H9 (cell line): ENCODE data around the gene PLA2R1. TPM values are rescaled to one million over a fixed set of nuclear protein-coding genes. Genes with fewer than 3 reads are reported as not detected.

ENCODE experiments used
- DNase-seq: peaks from one replicate; pipeline ENCODE4 v3.0.0-alpha.2; 2017
- H2AFZ ChIP-seq: one replicate; pipeline ENCODE4 v1.6.1; 2013; ENCODE audit warnings: mild to moderate bottlenecking, low read length, control low read depth, moderate library complexity
- H2AK5ac ChIP-seq: 2 replicates; pipeline ENCODE4 v1.6.1; 2013; ENCODE audit warnings: low read length, control low read depth, mixed read lengths; ENCODE audit not compliant: insufficient read length
- H2BK120ac ChIP-seq: one replicate; pipeline ENCODE4 v1.6.1; 2013; ENCODE audit warnings: low read depth, mild to moderate bottlenecking, low read length, control low read depth, inconsistent platforms; ENCODE audit not compliant: poor library complexity, severe bottlenecking
- H2BK12ac ChIP-seq: 2 replicates; pipeline ENCODE4 v1.6.1; 2013; ENCODE audit warnings: low read length, control low read depth, mixed read lengths, low read depth; ENCODE audit not compliant: insufficient read length
- H2BK15ac ChIP-seq: 2 replicates; pipeline ENCODE4 v1.6.1; 2013; ENCODE audit warnings: low read depth, low read length, control low read depth
- H2BK20ac ChIP-seq: one replicate; pipeline ENCODE4 v1.6.1; 2013; ENCODE audit warnings: low read depth, mild to moderate bottlenecking, low read length, control low read depth, inconsistent platforms; ENCODE audit not compliant: poor library complexity, severe bottlenecking
- H2BK5ac ChIP-seq: 2 replicates; pipeline ENCODE4 v1.6.1; 2013; ENCODE audit warnings: low read length, control low read depth, mixed read lengths; ENCODE audit not compliant: insufficient read length
- H3K14ac ChIP-seq: 2 replicates; pipeline ENCODE4 v1.6.1; 2013; ENCODE audit warnings: low read length, control low read depth; ENCODE audit not compliant: insufficient read depth
- H3K18ac ChIP-seq: 2 replicates; pipeline ENCODE4 v1.6.1; 2013; ENCODE audit warnings: low read depth, mild to moderate bottlenecking, mixed read lengths, low read length, control low read depth; ENCODE audit not compliant: insufficient read length
- H3K23ac ChIP-seq: 2 replicates; pipeline ENCODE4 v1.6.1; 2013; ENCODE audit warnings: low read length, control low read depth, mixed read lengths, low read depth; ENCODE audit not compliant: insufficient read length
- H3K23me2 ChIP-seq: 2 replicates; pipeline ENCODE4 v1.6.1; 2013; ENCODE audit warnings: low read depth, mild to moderate bottlenecking, mixed read lengths, low read length, control low read depth; ENCODE audit not compliant: insufficient read length, poor library complexity, severe bottlenecking
- H3K27ac ChIP-seq: 2 replicates; pipeline ENCODE4 v1.5.1; 2013; ENCODE audit warnings: low read length, control low read depth, mixed read lengths, low read depth; ENCODE audit not compliant: insufficient read length
- H3K27me3 ChIP-seq: 2 replicates; pipeline ENCODE4 v1.6.1; 2013; ENCODE audit warnings: low read length, control low read depth, inconsistent platforms; ENCODE audit not compliant: insufficient read depth
- H3K4ac ChIP-seq: 2 replicates; pipeline ENCODE4 v1.6.1; 2013; ENCODE audit warnings: low read depth, mild to moderate bottlenecking, control low read depth, inconsistent platforms, low read length, moderate library complexity
- H3K4me1 ChIP-seq: 2 replicates; pipeline ENCODE4 v1.6.1; 2013; ENCODE audit warnings: low read length, control low read depth, inconsistent platforms; ENCODE audit not compliant: insufficient read depth
- H3K4me2 ChIP-seq: 2 replicates; pipeline ENCODE4 v1.6.1; 2013; ENCODE audit warnings: low read length, control low read depth, mixed read lengths; ENCODE audit not compliant: insufficient read length, insufficient read depth
- H3K56ac ChIP-seq: 2 replicates; pipeline ENCODE4 v1.6.1; 2013; ENCODE audit warnings: low read depth, mild to moderate bottlenecking, mixed read lengths, low read length, control low read depth; ENCODE audit not compliant: insufficient read length
- H3K79me1 ChIP-seq: 2 replicates; pipeline ENCODE4 v1.6.1; 2013; ENCODE audit warnings: low read depth, mild to moderate bottlenecking, moderate library complexity, low read length, control low read depth, inconsistent platforms; ENCODE audit not compliant: insufficient read depth, poor library complexity, severe bottlenecking
- H3K79me2 ChIP-seq: 2 replicates; pipeline ENCODE4 v1.6.1; 2013; ENCODE audit warnings: low read length, control low read depth, inconsistent platforms; ENCODE audit not compliant: insufficient read depth
- H3K9ac ChIP-seq: 2 replicates; pipeline ENCODE4 v1.6.1; 2013; ENCODE audit warnings: low read length, control low read depth, mixed read lengths; ENCODE audit not compliant: insufficient read length; ENCODE audit errors: extremely low read depth
- H3K9me3 ChIP-seq: one replicate; pipeline ENCODE4 v1.6.1; 2013; ENCODE audit warnings: low read depth, low read length, inconsistent platforms; ENCODE audit not compliant: control insufficient read depth
- H3T11ph ChIP-seq: one replicate; pipeline ENCODE4 v1.6.1; 2013; ENCODE audit warnings: mild to moderate bottlenecking, low read length, control low read depth, inconsistent platforms
- H4K20me1 ChIP-seq: one replicate; pipeline ENCODE4 v1.6.1; 2013; ENCODE audit not compliant: control insufficient read depth, insufficient read length, insufficient read depth
- H4K5ac ChIP-seq: 2 replicates; pipeline ENCODE4 v1.6.1; 2013; ENCODE audit warnings: low read depth, mild to moderate bottlenecking, mixed read lengths, low read length, control low read depth; ENCODE audit not compliant: insufficient read length
- H4K8ac ChIP-seq: replicated peaks from 2 replicates; pipeline ENCODE4 v1.6.1; 2013; ENCODE audit warnings: low read length, control low read depth, mixed read lengths, low read depth; ENCODE audit not compliant: insufficient read length
- H4K91ac ChIP-seq: 2 replicates; pipeline ENCODE4 v1.6.1; 2013; ENCODE audit warnings: low read depth, mild to moderate bottlenecking, moderate library complexity, mixed read lengths, low read length, control low read depth; ENCODE audit not compliant: insufficient read length
- H3K27ac Mint-ChIP-seq, 3 experiments: 2 replicates in 2 of 3; 3 replicates in 1 of 3; pipeline ENCODE4 v1.8.0; 2020 to 2021; ENCODE audit warnings: mixed read lengths in 3 of 3, mild to moderate bottlenecking in 1 of 3, moderate library complexity in 1 of 3
- H3K27me3 Mint-ChIP-seq: 2 replicates; pipeline ENCODE4 v1.8.0; 2021; ENCODE audit warnings: low read depth, mild to moderate bottlenecking, moderate library complexity, mixed read lengths
- H3K36me3 Mint-ChIP-seq, 3 experiments: 2 replicates in 2 of 3; 3 replicates in 1 of 3; pipeline ENCODE4 v1.8.0; 2020 to 2021; ENCODE audit warnings: low read depth in 3 of 3, mixed read lengths in 3 of 3; ENCODE audit not compliant: insufficient read depth in 1 of 3
- H3K4me1 Mint-ChIP-seq, 2 experiments: 2 replicates each; pipeline ENCODE4 v1.8.0; 2020; ENCODE audit warnings: mixed read lengths in 2 of 2
- H3K4me3 Mint-ChIP-seq, 2 experiments: 2 replicates in 1 of 2; 3 replicates in 1 of 2; pipeline ENCODE4 v1.8.0; 2020 to 2021; ENCODE audit warnings: mild to moderate bottlenecking in 2 of 2, mixed read lengths in 2 of 2, moderate library complexity in 1 of 2
- H3K9me3 Mint-ChIP-seq, 2 experiments: 2 replicates in 1 of 2; 3 replicates in 1 of 2; pipeline ENCODE4 v1.8.0; 2020; ENCODE audit warnings: mild to moderate bottlenecking in 2 of 2, mixed read lengths in 2 of 2, moderate library complexity in 1 of 2
- WGBS: extraction: QIAGEN DNeasy Blood & Tissue Kit; methylation state at CpG from one replicate; pipeline ENCODE4 v1.1.7; 2013; ENCODE audit warnings: missing lambda C conversion rate, low lambda C conversion rate, mixed read lengths; ENCODE audit not compliant: insufficient read length; ENCODE audit errors: extremely low coverage; 5-methylcytosine and 5-hydroxymethylcytosine counted together
- total RNA-seq: library from RNA; stranded (reverse); gene quantifications from 2 replicates; pipeline ENCODE4 v1.2.1, GENCODE V29; 2021
- TF ChIP-seq, protein P1 (sequence below): fragments of 200-600 bp; sonication (generic); conservative IDR thresholded peaks from 3 replicates; pipeline ENCODE4 v1.8.0; 2021; ENCODE audit warnings: antibody characterized with exemption, mild to moderate bottlenecking

The PLA2R1 gene
- total RNA-seq, 1 experiment from 2014 or later: 0.83 TPM

DNA sequence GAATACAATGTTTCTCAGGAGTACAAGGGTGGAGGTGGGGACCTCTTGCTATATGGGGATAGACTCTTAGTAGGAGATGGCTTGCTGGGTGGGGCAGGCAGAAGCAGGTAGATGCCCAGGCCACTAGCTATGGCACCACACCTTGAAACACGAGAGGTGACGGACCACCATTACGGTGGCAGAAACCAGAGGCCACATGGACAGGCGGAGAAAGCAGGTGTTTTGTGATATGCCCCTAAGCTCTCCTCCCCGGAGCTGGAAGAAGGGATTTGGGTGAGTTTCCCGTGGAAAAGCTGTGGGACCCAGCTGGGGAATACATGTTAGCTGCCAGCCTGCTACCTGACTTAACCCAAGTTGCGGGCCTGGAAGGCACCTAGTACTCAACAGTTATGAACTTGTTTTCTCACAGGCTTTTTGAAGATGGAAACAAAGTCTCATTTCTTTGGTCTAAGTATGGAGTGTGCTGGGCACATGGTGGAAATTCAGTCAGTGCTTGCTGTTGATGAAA lies 16.7 kb downstream of the PLA2R1 start:
- Histone ChIP-seq H2AK5ac (no peak overlapping the region), H2BK5ac (no peak overlapping the region), H3T11ph (no peak overlapping the region), H3K14ac (no peak overlapping the region), H3K79me2 (no peaks in the 10 kb centered on the region), H3K79me1 (no peaks in the 10 kb centered on the region), H3K56ac (no peak overlapping the region), H3K4me2 (no peak overlapping the region), H3K27ac (no peak overlapping the region), H2BK15ac (no peak overlapping the region), H3K9ac (no peak overlapping the region), H4K8ac (no peak overlapping the region), H4K20me1 (no peaks in the 10 kb centered on the region), H2BK20ac (no peak overlapping the region), H3K9me3 (no peaks in the 10 kb centered on the region), H3K18ac (no peak overlapping the region), H2AFZ (no peak overlapping the region), H3K23me2 (no peaks in the 10 kb centered on the region), H3K23ac (no peak overlapping the region), H3K4me1 (no peaks in the 10 kb centered on the region), H2BK12ac (no peak overlapping the region), H3K27me3 (no peaks in the 10 kb centered on the region), H3K4ac (no peak overlapping the region), H2BK120ac (no peak overlapping the region), H4K91ac (no peak overlapping the region), H4K5ac (no peak overlapping the region)
- WGBS: no CpG with 5 or more reads among the region's 7 CpGs
- DNase-seq: no peak
- Mint-ChIP-seq H3K36me3 (no peaks in the 10 kb centered on the region; a peak in 1 of 7 replicates), H3K27ac (no peak overlapping the region), H3K27me3 (no peaks in the 10 kb centered on the region), H3K4me1 (peaks cover 12 to 13% of the 10 kb centered on the region in 2 experiments), H3K9me3 (no peaks in the 10 kb centered on the region; a peak in 1 of 5 replicates), H3K4me3 (no peak overlapping the region)
- TF ChIP-seq, protein P1, sequence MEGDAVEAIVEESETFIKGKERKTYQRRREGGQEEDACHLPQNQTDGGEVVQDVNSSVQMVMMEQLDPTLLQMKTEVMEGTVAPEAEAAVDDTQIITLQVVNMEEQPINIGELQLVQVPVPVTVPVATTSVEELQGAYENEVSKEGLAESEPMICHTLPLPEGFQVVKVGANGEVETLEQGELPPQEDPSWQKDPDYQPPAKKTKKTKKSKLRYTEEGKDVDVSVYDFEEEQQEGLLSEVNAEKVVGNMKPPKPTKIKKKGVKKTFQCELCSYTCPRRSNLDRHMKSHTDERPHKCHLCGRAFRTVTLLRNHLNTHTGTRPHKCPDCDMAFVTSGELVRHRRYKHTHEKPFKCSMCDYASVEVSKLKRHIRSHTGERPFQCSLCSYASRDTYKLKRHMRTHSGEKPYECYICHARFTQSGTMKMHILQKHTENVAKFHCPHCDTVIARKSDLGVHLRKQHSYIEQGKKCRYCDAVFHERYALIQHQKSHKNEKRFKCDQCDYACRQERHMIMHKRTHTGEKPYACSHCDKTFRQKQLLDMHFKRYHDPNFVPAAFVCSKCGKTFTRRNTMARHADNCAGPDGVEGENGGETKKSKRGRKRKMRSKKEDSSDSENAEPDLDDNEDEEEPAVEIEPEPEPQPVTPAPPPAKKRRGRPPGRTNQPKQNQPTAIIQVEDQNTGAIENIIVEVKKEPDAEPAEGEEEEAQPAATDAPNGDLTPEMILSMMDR: no peak
